B cell (primary cell): ENCODE results near the gene TGFBR1.

Experiments
- EZH2 ChIP-seq: IDR thresholded peaks from 2 replicates; pipeline ENCODE4 v1.6.1; 2012; ENCODE audit warnings: borderline replicate concordance, low read depth, mild to moderate bottlenecking, moderate library complexity, low read length; ENCODE audit not compliant: insufficient read depth, poor library complexity, severe bottlenecking
- TF ChIP-seq, protein P1 (sequence below): fragments of 200-600 bp; IDR thresholded peaks from one replicate; pipeline ENCODE4 v1.8.0; 2022; ENCODE audit warnings: antibody characterized with exemption, mild to moderate bottlenecking

DNA sequence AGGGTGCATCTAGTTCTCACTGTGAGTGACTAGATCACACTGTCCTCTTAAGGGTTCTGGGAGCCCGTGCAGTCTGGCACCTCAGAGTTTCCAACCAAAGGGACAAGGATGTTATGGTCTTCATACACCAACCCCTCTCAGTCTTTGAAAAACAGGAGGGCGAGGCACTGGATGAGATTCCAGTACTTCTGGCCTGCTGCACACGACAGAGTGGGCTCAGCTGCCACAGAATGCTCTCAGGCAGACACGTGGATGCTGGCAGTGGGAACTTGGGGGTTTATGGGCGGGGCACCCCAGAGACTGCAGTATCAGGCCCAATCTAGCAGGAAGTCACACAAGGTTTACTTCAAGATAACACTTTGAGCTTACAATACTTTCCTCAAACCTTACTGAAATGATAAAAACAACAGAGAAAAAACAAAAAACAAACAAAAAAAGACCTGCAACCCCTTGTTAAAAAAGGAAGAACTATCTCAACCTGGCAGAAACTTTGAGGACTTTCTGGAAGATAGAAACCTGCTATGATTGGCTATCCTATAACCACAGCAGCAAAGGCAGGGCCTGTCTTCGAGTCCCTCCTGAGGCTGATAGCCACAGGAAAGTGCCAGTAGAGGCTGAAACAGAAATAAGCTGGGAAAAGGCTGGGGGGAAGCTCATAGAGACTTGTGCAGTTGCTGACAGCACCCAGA, 28.3 kb upstream of the TGFBR1 start:
- TF ChIP-seq, protein P1, sequence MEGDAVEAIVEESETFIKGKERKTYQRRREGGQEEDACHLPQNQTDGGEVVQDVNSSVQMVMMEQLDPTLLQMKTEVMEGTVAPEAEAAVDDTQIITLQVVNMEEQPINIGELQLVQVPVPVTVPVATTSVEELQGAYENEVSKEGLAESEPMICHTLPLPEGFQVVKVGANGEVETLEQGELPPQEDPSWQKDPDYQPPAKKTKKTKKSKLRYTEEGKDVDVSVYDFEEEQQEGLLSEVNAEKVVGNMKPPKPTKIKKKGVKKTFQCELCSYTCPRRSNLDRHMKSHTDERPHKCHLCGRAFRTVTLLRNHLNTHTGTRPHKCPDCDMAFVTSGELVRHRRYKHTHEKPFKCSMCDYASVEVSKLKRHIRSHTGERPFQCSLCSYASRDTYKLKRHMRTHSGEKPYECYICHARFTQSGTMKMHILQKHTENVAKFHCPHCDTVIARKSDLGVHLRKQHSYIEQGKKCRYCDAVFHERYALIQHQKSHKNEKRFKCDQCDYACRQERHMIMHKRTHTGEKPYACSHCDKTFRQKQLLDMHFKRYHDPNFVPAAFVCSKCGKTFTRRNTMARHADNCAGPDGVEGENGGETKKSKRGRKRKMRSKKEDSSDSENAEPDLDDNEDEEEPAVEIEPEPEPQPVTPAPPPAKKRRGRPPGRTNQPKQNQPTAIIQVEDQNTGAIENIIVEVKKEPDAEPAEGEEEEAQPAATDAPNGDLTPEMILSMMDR, result no peak
- TF ChIP-seq EZH2, result no peak
